HCT116 (cell line): ENCODE measurements around the gene ELOF1. TPM values are rescaled to one million over a fixed set of nuclear protein-coding genes. Genes with fewer than 3 reads are reported as not detected.

Experiments used
- ATAC-seq: fragments of 200-7000 bp; cut with Tn5 transposase; 2 replicates; pipeline ENCODE4 v1.9.1; 2020; ENCODE audit warnings: mild to moderate bottlenecking, moderate library complexity
- BruUV-seq: library from RNA; stranded (reverse); fragments of 400-500 nt; replicated peaks from 2 replicates; lab custom pipeline; 2021; lab: Mats Ljungman, UMichigan
- CTCF ChIA-PET: fragments of 300-600 bp; sonication (Branson Sonifier 250); formaldehyde crosslinking; loops from one replicate; lab custom pipeline; 2021; ENCODE audit warnings: antibody characterized with exemption; lab: Charles Lee
- POLR2A ChIA-PET: fragments of 300-600, 350-600 bp; sonication (Branson Sonifier 250); formaldehyde crosslinking; loops from one replicate; lab custom pipeline; 2021; ENCODE audit warnings: antibody characterized with exemption; lab: Charles Lee
- RAD21 ChIA-PET, 2 experiments: fragments of 300-600 bp; sonication (Branson Sonifier 250); formaldehyde crosslinking; loops; one replicate each; lab custom pipeline; 2023; ENCODE audit warnings: low total read pairs in 2 of 2; ENCODE audit not compliant: uncharacterized antibody in 2 of 2, unreplicated experiment in 2 of 2, low non-redundant PET in 1 of 2; lab: Charles Lee
- DNase-seq: peaks from one replicate; pipeline ENCODE4 v3.0.0-alpha.2; 2010; ENCODE audit warnings: low read depth, low spot score
- H2AFZ ChIP-seq: fragments of 200-600 bp; shearing (Covaris generic), sonication (generic); 2 replicates; pipeline ENCODE4 v1.6.1; 2017; ENCODE audit warnings: low read depth, mixed run types, mixed read lengths, antibody characterized with exemption, low read length; ENCODE audit not compliant: poor library complexity, severe bottlenecking
- H3K27ac ChIP-seq: 2 replicates; pipeline ENCODE4 v1.5.1; 2012; ENCODE audit warnings: low read depth, low read length
- H3K27me3 ChIP-seq: fragments of 200-600 bp; sonication (generic); 2 replicates; pipeline ENCODE4 v1.6.1; 2016; ENCODE audit warnings: mixed run types, low read length, mixed read lengths; ENCODE audit not compliant: insufficient read depth
- H3K36me3 ChIP-seq, 2 experiments: fragments of 200-500 bp in 1 of 2; fragments of 200-600 bp in 1 of 2; sonication (Bioruptor generic) in 1 of 2; sonication (generic) in 1 of 2; 2 replicates each; pipeline versions ENCODE4 v1.5.1 to v1.6.1; 2014 to 2016; ENCODE audit warnings: low read length in 2 of 2, inconsistent platforms in 1 of 2, mixed read lengths in 1 of 2, mixed run types in 1 of 2; ENCODE audit not compliant: insufficient read depth in 2 of 2, control insufficient read depth in 1 of 2
- H3K4me1 ChIP-seq, 2 experiments: fragments of 200-600 bp in 1 of 2; sonication (generic) in 1 of 2; 2 replicates each; pipeline versions ENCODE4 v1.5.1 to v1.6.1; 2012 to 2017; ENCODE audit warnings: low read length in 2 of 2, inconsistent platforms in 1 of 2, mild to moderate bottlenecking in 1 of 2, mixed read lengths in 1 of 2, mixed run types in 1 of 2, moderate library complexity in 1 of 2; ENCODE audit not compliant: insufficient read depth in 2 of 2, control insufficient read depth in 1 of 2
- H3K4me2 ChIP-seq: fragments of 200-600 bp; sonication (generic); 2 replicates; pipeline ENCODE4 v1.6.1; 2017; ENCODE audit warnings: mixed run types, low read length, mixed read lengths
- H3K4me3 ChIP-seq, 2 experiments: fragments of 200-600 bp in 1 of 2; sonication (generic) in 1 of 2; replicated peaks in 1 of 2; 2 replicates each; pipeline ENCODE4 v1.5.1; 2011 to 2016; ENCODE audit warnings: low read length in 2 of 2, control low read depth in 1 of 2, low read depth in 1 of 2, mild to moderate bottlenecking in 1 of 2, mixed read lengths in 1 of 2, mixed run types in 1 of 2
- H3K79me2 ChIP-seq: fragments of 200-600 bp; sonication (generic); 2 replicates; pipeline ENCODE4 v1.6.1; 2017; ENCODE audit warnings: mild to moderate bottlenecking, mixed run types, low read length, moderate library complexity, mixed read lengths; ENCODE audit not compliant: insufficient read depth
- H3K9ac ChIP-seq: fragments of 200-600 bp; sonication (generic); 2 replicates; pipeline ENCODE4 v1.6.1; 2016; ENCODE audit warnings: low read length, mixed read lengths
- H3K9me2 ChIP-seq: fragments of 200-600 bp; sonication (generic), shearing (Covaris generic); 2 replicates; pipeline ENCODE4 v1.6.1; 2017; ENCODE audit warnings: mixed run types, mild to moderate bottlenecking, moderate library complexity; ENCODE audit not compliant: insufficient read depth
- H3K9me3 ChIP-seq, 2 experiments: fragments of 200-500 bp in 1 of 2; fragments of 200-600 bp in 1 of 2; sonication (Bioruptor generic) in 1 of 2; sonication (generic) in 1 of 2; 2 replicates each; pipeline ENCODE4 v1.6.1; 2014 to 2017; ENCODE audit warnings: low read length in 2 of 2, mixed read lengths in 2 of 2, inconsistent platforms in 1 of 2, low read depth in 1 of 2, mild to moderate bottlenecking in 1 of 2, mixed run types in 1 of 2, moderate library complexity in 1 of 2; ENCODE audit not compliant: control insufficient read depth in 1 of 2, insufficient read depth in 1 of 2
- H4K20me1 ChIP-seq: fragments of 200-600 bp; sonication (generic), shearing (Covaris generic); 2 replicates; pipeline ENCODE4 v1.6.1; 2017; ENCODE audit warnings: mixed run types, mild to moderate bottlenecking, moderate library complexity; ENCODE audit not compliant: insufficient read depth
- CEBPB ChIP-seq: IDR thresholded peaks from 2 replicates; pipeline ENCODE4 v1.6.1; 2012; ENCODE audit warnings: low read depth
- EGR1 ChIP-seq: IDR thresholded peaks from 2 replicates; pipeline ENCODE4 v1.6.1; 2012; ENCODE audit warnings: low read depth
- ELF1 ChIP-seq: IDR thresholded peaks from 2 replicates; pipeline ENCODE4 v1.6.1; 2012; ENCODE audit warnings: low read depth, borderline replicate concordance
- EZH2 ChIP-seq: fragments of 200-600 bp; sonication (generic); IDR thresholded peaks from 2 replicates; pipeline ENCODE4 v1.6.1; 2017; ENCODE audit warnings: antibody characterized with exemption, mixed run types
- EZH2phosphoT487 ChIP-seq: fragments of 200-600 bp; IDR thresholded peaks from 2 replicates; pipeline ENCODE4 v1.6.1; 2018; ENCODE audit warnings: antibody characterized with exemption, borderline replicate concordance
- FOSL1 ChIP-seq: IDR thresholded peaks from 2 replicates; pipeline ENCODE4 v1.6.1; 2012; ENCODE audit warnings: low read depth
- POLR2A ChIP-seq: IDR thresholded peaks from 2 replicates; pipeline ENCODE4 v1.7.0; 2011; ENCODE audit warnings: borderline replicate concordance; ENCODE audit not compliant: insufficient read depth, insufficient read length; ENCODE audit errors: extremely low read depth
- POLR2AphosphoS5 ChIP-seq: IDR thresholded peaks from 2 replicates; pipeline ENCODE4 v1.6.1; 2011; ENCODE audit warnings: mild to moderate bottlenecking, low read depth, low read length, moderate library complexity
- SIN3A ChIP-seq: IDR thresholded peaks from 2 replicates; pipeline ENCODE4 v1.6.1; 2012; ENCODE audit warnings: low read depth
- SP1 ChIP-seq: IDR thresholded peaks from 2 replicates; pipeline ENCODE4 v1.6.1; 2012; ENCODE audit warnings: low read depth
- TCF7L2 ChIP-seq: IDR thresholded peaks from 2 replicates; pipeline ENCODE4 v1.7.0; 2011; ENCODE audit warnings: borderline replicate concordance, inconsistent platforms; ENCODE audit not compliant: insufficient read depth, insufficient read length; ENCODE audit errors: extremely low read depth
- YY1 ChIP-seq: IDR thresholded peaks from 2 replicates; pipeline ENCODE4 v1.6.1; 2011; ENCODE audit warnings: low read length, low read depth, moderate library complexity, mild to moderate bottlenecking; ENCODE audit not compliant: insufficient replicate concordance; ENCODE audit errors: extremely low read depth
- ZNF274 ChIP-seq: fragments of 200-500 bp; sonication (Bioruptor generic); IDR thresholded peaks from 2 replicates; pipeline ENCODE4 v1.6.1; 2014; ENCODE audit warnings: mild to moderate bottlenecking, low read depth, low read length, inconsistent platforms
- intact Hi-C: fragments of 100-400 bp; cut with micrococcal nuclease; formaldehyde crosslinking; loops from 2 replicates; pipeline ENCODE4 v1.10.0; 2022
- total RNA-seq: library from RNA; stranded (reverse); gene quantifications from one replicate; pipeline ENCODE4 v1.2.1, GENCODE V29; 2021; ENCODE audit not compliant: unreplicated experiment

The ELOF1 gene
- total RNA-seq, 1 experiment from 2014 or later: 74.5 TPM

GRCh38 chr19:11549386-11549953 is 9.6 kb downstream of the ELOF1 start:
- Histone ChIP-seq H3K27me3 (no peaks in the 10 kb centered on the region), H3K79me2 (peaks cover 4% of the 10 kb centered on the region; the same call in 1 of the 2 replicates), H3K9ac (no peak overlapping the region), H3K27ac (no peak overlapping the region), H3K4me1 (peaks cover 0 to 12% of the 10 kb centered on the region in 2 experiments; a peak in 3 of 4 replicates), H4K20me1 (no peaks in the 10 kb centered on the region), H3K4me3 (no peak overlapping the region), H3K9me2 (no peaks in the 10 kb centered on the region), H3K36me3 (peaks cover 5 to 9% of the 10 kb centered on the region in 2 experiments; a peak in 3 of 4 replicates), H3K9me3 (no peaks in the 10 kb centered on the region), H2AFZ (no peak overlapping the region), H3K4me2 (no peak overlapping the region)
- TF ChIP-seq ELF1 (no peak), POLR2AphosphoS5 (no peak), POLR2A (no peak), SP1 (no peak), SIN3A (no peak), EGR1 (no peak), ZNF274 (no peak), FOSL1 (no peak), CEBPB (no peak), YY1 (no peak), EZH2 (no peak), TCF7L2 (no peak), EZH2phosphoT487 (no peak)
- DNase-seq (no peak), ATAC-seq (no peak)
- intact Hi-C loops: no loop called here
- ChIA-PET POLR2A (no interaction called here), RAD21 (no interaction called here), CTCF (no interaction called here)
- no TSS peak for BruUV-seq
